ENCODE measurements around the gene LCOR. TPM values are rescaled to one million over a fixed set of nuclear protein-coding genes. Genes with fewer than 3 reads are reported as not detected.

The LCOR gene
- total RNA-seq, 1 donor from 2014 or later = 49.1 TPM

GRCh38 chr10:97034958-97035769 lies 203.1 kb downstream of the LCOR start:
- no peak for DNase-seq

DNA sequence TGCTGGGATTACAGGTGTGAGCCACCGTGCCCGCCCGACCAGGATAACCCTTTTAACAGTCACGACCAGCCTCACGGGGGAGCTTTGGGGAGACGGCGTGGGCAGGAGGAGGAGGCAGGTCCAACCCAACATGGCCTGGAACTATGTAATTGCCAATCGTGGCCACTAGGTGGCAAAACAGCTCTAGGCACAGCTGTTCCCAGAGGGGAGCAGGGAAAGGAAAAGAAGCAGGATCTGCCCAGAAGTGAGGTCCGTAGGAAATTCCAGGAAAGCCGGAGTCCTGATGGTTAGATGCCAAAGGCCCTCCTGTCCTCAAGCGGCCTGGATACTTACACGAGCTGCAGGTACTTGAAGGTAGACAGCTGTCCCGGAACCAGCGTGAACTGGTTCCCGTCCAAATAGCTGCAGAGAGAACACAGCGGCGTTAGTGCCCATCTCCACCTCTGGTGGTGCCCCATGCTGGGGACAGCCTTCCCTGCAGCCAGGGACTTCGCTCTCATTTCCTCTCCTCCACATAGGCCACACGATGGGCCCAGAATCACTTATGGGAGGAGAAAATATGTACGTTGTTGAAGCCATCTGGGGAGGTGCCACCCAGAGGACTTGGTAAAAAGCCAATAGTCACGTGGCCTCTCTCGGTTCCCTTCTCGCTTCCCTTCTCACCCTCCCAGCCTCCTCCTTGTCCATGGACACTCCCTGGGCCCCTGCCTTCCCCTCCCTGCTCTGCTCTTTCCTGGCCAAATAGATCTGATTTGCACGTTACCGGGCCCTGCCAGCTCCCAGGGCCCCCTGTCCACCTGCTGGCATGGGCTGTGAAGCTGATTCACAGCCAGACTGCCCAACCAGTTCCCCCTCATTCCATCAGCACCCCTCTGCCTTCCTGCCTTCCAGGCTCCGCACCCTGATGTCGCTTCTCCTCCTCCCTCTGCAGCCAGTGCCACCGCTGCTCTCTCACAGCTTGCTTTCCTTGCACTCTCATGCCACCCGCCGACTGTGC lies 205.6 kb downstream of the LCOR start:
- DNase-seq = peak; percentile 88

- no peak for DNase-seq
Observed at GRCh38 chr10:97038688-97039087, 206.6 kb downstream of the LCOR start.

- DNase-seq = no peak
Observed at GRCh38 chr10:97039538-97040247, 207.6 kb downstream of the LCOR start.

DNA sequence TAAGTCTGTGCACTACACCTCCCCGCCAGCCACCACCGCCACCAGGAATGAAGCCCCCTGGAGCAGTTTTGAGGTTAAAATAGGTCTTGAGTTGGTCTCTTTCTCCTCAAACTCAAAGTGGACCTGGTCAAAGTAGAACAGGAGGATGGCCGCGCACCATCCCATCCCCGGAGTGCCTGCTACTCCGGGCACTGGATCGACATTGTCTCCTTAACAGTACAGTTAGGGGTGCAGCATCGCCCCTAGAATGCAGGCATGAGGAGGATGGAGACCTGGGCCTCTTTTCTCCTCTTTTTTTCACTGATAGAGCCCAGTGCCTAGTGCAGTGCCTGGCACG lies 208.1 kb downstream of the LCOR start:
- DNase-seq = no peak

DNA sequence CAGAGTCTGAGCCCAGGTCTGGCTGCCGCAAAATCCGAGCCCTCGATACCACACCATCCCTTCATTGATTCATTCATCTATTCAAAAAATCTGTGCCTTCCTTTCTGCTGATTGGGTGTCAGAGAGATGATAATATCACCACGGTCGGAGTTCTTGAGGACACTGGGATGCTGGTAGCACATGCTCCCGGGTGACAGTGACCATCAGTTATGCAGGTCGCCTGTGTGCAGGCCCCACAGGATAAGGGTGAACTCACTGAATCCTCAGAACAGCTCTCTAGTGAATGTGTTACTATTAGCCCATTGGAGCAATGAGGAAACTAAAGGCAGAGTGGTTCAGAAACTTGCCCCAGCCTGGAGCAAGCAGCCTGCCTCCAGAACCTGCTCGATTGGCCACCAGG lies 208.6 kb downstream of the LCOR start:
- no peak for DNase-seq

GRCh38 chr10:97042081-97042480 lies 210.0 kb downstream of the LCOR start:
- DNase-seq = no peak

DNA sequence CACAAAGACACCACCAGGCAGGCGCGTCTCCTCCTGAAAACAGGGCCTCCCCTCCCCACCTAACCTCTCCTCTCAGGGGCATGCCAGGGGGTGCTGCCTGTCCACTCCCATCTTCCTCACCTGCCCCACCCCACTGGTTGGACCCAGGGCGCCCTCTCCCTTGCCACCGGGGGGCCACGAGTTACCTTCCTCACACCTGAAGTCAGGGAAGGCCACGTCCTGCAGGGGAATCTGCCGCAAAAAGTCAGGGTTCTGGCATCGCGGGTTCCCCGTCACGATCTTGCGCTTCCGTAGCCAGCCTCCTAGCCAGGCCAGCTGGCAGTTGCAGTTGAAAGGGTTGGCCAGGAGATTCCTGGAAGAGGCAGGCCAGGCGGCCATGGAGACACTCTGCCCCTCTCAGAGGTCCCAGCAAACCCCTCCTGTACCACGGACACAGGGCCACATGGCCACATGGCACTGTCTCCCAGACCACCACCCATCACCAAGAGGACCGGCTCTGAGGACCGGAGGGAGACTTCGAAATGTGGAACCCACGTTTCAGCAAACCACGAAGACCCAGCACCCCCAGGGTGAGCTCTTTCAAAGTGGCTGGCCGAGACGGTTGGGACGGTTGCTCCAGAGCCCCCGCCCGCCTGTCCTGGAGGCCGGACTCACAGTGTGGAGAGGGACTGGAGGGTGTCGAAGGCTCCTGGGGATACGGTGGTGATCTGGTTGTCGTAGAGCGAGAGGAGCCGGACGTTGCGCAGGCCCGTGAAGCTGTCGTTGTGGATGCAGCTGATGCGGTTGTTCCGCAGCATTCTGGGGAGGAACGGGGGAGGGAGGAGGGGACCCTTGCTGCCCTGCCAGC lies 210.8 kb downstream of the LCOR start:
- no peak for DNase-seq

- no peak for DNase-seq
Observed at GRCh38 chr10:97043563-97043855, 211.4 kb downstream of the LCOR start.

Small RNAs within 50 kb of the gene (small RNA-seq; reads per million reads assigned to genes)
- gene HMGN2P35 (ENCODE audit: low replicate concordance) (not detected), gene MIR607 (ENCODE audit: low replicate concordance) (not detected)

Other genes with a start within 250 kb of the LCOR start
- 90.1 TPM for gene TM9SF3, start 245.3 kb upstream of the LCOR start, total RNA-seq
- gene PIK3AP1, start 111.8 kb upstream of the LCOR start, total RNA-seq = 9.8 TPM